ENCODE data around the gene ADPRH.

GRCh38 chr3:119553823-119554415, 25.4 kb upstream of the ADPRH start:
- no peak for TF ChIP-seq CTCF (IDR thresholded peaks at IDR 0.05)
- no peak for TF ChIP-seq POLR2AphosphoS5 (IDR thresholded peaks at IDR 0.05)
- no peak for TF ChIP-seq EP300 (IDR thresholded peaks at IDR 0.05)

Measured in suprapubic skin (tissue), 4 donors.